ENCODE results near the gene ARHGAP42.

Gene ARHGAP42

DNA sequence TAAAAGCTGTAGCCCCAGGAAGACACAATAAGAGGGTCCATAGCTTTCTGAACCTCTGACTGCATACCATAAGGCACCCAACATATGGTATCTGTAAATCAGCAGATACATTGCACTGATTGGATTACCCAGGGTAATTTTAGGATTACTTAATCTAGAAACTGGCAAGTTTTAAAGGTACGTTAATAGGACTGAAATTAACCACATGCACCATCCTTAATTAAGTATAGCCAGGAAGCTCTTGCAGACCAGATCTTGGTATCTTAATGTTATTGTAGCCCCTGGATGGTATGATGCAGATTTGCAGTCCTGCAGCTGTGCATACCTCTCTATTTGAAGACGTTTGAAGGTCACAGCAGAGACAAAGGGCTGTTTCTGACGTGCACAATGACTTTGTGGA, 72.8 kb downstream of the ARHGAP42 start:
- DNase-seq (ENCODE audit: low read depth) = no peak

DNA sequence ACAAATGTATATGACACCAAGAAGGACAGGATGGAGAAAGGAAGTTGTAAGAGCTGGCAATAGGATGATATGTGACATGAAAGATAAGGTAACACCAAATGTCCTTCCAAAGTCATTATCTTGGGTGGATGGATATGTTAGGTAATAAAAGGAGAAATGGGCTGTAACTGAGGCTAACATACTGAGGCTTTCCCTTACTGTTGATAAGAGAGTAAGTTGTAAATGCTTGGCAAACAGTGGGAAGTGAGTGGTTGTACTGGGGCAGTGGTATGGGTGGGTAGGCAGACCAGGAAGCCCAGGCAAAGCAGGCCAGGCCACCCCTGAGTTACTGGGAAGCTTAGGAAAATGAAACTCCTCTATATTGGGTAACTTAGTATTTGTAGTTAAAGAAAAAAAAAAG, 73.7 kb downstream of the ARHGAP42 start:
- DNase-seq (ENCODE audit: low read depth) = no peak

DNA sequence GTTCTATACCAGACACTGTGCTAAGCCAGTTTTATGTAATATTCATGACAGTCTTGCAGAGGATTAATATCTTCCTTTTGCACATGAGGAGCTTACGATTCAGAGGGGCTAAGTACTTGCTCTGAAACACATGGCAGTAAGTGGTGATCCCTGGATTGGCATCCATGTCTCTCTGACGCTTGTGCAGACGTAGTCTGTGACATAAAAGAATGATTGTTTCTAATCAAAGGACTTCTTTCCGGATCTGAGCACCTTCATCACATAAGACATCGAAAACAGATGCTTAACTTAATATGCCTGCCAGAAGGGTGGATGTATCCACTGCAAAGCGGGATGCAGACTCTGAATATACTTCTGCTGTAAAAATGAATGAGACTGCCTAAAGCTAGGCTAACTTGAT, 74.8 kb downstream of the ARHGAP42 start:
- no peak for DNase-seq (ENCODE audit: low read depth)

DNA sequence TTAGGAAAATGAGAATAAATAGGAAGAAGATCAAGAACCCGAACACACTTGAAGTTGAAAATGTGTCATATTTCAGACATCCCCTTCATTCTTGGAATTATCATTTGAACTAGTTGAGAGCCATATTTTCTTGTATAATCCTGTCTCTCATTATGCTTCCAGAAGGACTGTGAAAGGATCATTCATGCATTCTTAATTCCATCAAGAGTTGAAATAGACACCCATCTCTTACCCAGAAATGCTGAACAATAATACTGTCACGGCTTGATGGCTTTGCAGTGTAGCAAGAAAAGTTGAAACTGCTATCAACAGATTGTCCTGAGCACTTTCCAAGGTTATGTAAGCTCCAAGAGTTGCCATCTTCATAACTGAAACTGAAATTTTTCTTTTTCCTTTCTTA, 79.7 kb downstream of the ARHGAP42 start:
- DNase-seq (ENCODE audit: low read depth) = no peak

DNA sequence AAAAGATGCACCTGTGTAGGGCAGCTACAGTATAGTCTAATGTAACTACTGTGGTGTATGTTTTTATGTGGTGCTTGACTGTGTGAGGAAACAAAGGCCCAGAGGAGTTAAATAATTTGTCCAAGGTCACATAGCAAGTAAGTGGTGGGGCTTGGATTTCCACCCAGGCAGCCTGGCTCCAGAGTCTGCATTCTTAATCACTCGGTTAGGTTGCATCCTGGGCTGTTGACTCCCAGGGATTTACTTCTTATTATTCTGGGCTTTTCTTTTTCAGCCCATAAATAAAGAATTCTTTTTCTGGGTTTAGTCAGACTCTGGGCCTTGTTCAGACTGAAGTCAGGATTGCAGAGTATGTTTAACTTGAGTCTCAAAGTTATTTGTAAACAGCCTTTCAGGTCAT, 82.1 kb downstream of the ARHGAP42 start:
- DNase-seq (ENCODE audit: low read depth) = no peak

DNA sequence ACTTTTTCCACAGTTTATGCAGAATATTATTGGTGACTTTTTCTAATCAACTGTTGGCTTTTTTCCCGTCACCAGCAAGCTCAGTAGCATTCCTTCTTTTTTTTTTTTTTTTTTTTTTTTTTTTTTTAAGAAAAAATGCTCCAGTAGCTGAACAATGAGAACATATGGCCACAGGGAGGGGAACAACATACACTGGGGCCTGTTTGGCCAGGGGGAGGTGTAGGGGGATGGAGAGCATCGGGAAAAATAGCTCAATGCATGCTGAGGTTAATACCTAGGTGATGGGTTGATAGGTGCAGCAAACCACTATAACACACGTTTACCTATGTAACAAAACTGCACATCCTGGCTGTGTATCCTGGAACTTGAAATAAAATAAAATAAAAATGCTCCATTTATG, 82.5 kb downstream of the ARHGAP42 start:
- no peak for DNase-seq (ENCODE audit: low read depth)

DNA sequence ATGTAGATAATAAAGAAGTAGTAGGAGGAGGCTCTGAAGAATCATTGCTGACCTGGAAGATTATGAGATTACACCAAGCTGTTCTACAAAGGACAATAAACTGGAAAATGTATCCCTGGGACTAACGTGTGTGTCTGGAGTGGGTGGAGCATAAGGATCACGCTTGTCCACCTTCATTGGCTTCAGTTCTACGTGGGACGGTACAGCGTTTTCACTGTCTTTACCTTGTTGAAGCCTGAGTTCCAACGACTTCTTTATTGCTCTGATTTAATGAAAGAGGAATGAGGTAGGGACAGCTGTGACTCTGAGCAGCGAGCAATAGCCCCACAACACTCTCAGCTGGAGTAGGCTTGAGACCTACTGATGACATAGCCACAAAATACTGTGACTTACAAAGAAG, 87.0 kb downstream of the ARHGAP42 start:
- DNase-seq (ENCODE audit: low read depth) = no peak

DNA sequence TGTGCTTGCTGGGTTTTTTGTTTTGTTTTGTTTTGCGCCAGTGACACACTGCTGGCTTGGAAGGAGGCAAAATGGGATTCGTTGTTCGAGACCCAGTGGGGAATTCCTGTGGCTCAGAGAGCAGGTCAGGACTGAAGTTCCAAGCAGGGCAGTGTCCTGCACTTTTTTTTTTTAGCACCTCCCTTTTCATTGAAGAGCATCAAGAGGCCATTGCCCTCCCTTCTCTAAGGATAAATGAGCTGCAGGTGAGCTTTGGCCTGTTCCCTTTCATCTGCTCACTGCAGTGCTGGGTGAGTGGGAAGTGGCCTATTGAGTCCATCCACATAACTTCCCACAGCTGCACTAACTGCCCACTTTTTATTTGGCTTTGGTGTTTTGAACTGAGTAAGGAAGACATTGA, 87.8 kb downstream of the ARHGAP42 start:
- DNase-seq (ENCODE audit: low read depth) = no peak

DNA sequence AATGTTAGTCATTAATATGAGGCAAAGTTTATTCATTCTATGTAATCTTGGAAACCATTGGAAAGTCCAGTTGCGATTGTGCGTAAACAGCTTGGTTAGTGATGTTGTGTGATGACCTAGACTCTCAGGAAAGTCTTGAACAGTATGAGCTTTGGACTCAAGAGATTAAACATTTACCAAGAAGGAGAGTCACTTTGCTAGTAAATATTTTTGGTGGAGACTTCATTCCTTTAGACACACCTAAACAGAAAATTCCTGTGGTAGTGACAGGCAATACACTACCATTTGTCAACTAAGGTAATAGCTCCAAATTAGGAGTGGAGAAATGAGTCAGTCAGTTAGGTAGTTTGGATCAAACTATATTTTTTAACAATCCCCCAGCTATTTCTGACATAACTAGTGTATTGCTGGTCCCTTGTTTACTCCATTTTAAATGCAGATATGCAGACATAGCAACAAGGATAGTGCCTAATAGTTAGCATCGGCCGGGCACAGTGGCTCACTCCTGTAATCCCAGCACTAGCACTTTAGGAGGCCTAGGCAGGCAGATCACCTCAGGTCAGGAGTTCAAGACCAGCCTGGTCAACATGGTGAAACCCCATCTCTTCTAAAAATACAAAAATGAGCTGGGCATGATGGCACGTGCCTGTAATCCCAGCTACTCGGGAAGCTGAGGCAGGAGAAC, 89.3 kb downstream of the ARHGAP42 start:
- no peak for DNase-seq (ENCODE audit: low read depth)

DNA sequence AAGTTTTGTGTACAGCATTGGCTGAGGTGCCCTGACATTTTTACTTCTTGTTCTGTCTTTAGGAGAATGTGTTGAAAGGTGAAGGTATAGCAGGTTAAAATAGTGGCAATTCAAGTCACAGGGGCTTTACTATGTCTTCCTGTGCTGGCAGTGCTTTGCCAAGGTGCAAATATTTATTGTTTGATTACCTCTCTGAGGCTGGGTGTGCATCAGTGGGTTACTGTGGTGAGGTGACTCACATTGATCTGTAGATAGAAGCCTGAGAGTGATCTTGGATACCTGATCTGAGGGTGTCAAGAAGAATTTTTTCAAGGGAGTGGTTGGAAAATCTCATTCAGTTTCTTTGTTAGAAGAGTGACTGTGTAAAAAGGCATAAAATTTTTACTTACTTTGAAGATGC, 90.0 kb downstream of the ARHGAP42 start:
- DNase-seq (ENCODE audit: low read depth) = no peak

DNA sequence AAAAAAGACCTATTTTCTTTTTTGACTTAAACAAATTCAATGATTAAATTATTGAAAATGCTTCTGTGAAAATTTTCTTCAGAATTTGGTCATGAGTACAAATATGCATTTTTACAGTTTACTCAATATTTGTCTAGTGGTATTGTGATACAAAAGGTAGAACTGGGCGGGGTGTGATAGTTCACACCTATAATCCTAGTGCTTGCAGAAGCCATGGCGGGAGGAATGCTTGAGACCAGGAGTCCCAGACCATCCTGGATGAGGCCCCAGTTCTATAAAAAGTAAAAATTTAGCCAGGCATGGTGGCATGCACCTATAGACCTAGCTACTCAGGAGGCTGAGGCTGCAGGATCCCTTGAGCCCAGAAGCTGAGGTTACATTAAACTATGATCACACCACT, 90.6 kb downstream of the ARHGAP42 start:
- DNase-seq (ENCODE audit: low read depth) = no peak

DNA sequence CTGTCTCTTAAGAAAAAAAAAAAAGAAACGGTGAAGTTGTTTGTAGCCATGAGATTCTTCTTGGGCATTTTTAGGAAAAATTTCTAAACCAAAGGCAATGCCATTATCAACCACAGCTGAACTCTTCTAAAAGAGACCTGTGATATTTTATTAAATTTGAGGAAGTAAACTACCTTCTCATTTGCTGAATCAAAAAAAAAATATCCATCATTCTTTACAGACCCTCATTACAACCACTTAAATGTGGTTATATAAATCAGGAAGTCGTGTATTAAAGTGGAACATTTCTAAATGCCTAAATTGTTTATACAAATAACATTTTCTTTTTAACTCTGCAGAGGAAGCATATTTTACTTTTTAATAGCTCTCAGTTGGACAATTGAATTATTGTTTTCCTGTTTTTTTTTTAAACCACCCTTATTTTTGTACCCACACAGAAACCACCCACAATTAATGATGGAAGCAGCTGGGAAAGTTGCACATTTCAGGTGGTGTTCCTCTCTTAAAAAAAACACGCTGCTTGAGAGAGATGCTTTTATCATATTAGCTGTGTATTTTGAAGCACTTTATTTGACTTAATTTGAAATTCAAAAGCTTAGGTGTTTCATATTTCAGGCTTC, 91.2 kb downstream of the ARHGAP42 start:
- no peak for DNase-seq (ENCODE audit: low read depth)

DNA sequence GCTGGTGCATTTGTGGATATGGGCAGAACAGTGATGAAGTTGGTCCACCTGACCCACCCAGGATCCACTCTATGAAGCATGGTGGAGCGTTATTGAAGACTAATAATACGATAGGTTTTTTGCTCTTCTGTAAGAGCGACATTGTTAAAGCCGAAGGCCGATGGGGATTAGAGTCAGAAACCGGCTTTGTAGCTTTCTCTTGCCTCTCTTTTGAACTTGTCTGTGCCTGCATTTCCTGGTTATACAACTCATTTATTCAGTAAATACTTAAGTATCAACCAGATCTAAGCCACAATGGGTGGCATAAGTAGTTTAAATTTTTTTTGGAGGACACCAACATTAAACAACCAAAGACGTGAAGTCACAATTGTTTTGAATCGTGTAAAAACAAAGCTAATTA, 93.4 kb downstream of the ARHGAP42 start:
- no peak for DNase-seq (ENCODE audit: low read depth)

DNA sequence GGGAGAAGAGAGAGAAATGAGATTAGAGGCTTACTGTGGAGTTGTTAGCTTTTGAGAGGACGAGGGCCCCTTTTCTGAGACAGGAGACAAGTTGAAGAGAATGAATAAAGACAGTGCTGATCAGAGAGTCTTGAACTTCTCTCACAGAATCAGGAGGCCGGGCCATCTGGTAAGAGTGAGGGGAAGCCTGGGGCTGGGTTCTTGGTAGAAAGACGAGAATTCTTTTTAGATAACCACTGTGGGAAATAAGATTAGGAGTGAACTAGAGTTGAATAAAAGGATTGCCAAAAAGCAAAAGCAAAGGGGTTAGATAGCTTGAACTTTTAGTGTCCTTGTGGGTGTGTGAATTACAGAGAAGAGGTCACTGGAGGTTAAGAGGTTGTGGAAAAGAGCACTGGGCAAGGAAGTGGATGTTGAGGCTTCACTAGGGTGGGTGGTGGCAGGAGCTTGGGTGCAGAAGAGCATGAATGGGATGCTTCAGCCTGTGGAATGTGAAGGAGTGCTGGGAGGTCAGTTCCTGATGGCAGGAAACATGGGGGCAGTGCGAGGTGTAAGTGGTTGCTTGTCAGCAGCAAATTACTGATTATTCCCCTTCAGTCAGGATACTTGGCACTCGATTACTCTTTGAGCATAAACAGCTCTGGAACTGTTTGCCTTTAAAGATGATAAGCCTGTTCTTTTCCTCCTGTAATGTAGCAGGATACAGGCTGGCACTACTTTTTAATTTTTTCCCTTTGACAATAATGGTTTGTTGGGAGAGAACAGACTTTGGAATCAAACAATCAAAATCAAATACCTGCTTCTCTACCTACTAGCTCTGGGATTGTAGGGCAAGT, 98.3 kb downstream of the ARHGAP42 start:
- no peak for DNase-seq (ENCODE audit: low read depth)

DNA sequence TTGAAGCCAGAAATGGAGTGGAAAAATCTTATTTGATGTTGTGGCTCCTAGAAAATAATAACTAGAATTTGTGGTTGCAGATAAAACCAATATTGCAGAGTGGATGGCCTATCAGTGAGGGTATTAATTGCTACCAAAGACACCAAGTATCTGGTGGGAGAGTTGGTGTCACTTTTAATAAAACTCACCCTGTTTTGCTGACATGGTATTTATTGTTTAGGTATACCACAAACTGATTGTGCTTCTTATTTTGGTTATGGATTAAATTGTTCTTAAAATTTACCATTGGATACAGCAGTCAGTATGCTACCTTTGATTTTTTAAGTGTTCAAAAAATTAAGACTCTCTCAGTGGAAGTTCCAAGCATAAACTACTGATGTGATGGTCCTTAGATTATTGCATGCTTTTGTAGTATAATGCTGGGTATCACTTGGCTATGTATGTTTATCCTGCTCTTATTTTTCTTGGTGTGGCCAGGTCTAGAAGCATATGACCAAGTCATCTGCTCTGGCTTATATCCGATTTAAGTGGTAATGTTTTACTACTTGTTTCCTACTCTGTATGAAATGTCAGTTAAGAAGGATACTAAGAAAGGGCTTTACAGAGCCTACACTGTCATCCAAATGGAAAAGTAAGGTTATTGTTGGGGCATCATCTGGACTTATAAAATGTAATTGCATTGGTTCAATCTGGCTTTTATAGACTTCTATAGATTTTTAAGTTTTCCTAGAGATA, 101.6 kb downstream of the ARHGAP42 start:
- DNase-seq (ENCODE audit: low read depth) = no peak

DNA sequence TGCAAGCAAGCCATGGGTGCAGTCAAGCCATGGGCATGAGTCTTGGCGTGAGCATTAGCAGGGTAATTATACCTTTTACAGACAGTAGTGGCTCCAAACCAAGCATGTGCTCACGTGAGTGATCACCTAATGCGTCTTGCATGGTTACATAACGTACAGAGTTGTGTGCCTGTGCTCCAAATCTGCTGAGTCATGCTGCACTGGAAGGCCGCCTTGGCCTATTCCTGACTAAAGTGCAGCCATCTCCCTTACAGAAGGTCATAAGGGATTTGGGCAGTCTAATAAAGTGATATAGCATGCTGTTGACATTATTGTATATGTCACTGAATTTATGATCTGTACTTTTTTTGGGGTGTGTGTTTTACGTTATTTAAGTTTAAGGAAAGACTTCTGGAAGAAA, 102.4 kb downstream of the ARHGAP42 start:
- DNase-seq (ENCODE audit: low read depth) = no peak

DNA sequence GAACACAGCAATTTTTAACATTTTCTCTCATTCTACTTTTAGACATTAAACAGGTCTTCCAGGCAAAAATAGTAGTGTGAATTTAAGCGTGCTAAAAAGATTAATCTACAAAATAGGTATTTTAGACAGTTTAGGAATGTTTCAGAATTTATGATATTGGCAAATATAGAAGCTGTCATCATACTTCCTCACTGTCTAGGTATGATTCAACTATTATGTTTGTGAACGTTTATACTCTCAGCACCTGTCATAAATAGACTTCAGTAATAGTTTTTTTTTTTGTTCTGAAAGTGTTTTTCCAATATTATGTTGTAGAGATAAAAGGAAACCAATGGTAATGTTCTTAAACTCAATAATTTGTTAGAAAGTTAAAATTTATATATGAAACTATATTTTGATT, 103.0 kb downstream of the ARHGAP42 start:
- no peak for DNase-seq (ENCODE audit: low read depth)

DNA sequence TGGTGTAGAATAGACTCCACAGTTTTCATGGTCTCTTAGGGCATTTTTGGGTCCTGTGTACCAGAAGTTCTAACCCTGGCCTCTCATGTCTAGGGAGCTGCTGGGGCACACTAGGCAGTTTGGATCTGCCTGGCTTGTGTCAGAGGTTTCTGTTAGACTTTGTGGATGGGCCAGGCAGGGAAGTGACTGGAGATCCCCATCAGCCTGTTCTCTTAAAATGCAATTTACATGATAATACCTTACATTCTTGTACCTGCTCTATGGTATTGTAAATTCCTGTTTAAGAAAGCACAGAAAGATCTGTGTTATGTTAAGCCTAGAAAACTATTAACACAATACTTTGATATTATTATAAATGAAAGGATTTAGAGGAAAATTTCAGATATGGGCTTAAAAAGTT, 104.0 kb downstream of the ARHGAP42 start:
- no peak for DNase-seq (ENCODE audit: low read depth)

DNA sequence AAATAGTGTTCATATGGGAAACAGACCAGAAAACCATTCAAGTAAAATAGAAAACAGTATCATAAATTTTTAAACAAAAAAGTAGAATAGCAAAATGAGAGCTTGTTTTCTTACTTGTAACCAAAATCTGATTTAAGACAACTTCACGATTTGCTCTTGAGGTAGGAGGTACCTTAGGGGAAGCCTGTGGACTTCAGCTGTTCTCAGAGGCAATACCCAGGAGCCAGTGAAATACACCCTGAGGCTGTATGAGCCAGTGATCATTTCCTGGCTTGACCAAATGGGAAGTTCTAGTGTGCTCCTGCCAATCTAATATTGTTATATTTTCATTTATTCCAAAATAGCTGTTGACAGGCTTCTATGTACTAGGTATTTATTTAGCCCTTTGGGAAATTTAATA, 104.8 kb downstream of the ARHGAP42 start:
- no peak for DNase-seq (ENCODE audit: low read depth)

DNA sequence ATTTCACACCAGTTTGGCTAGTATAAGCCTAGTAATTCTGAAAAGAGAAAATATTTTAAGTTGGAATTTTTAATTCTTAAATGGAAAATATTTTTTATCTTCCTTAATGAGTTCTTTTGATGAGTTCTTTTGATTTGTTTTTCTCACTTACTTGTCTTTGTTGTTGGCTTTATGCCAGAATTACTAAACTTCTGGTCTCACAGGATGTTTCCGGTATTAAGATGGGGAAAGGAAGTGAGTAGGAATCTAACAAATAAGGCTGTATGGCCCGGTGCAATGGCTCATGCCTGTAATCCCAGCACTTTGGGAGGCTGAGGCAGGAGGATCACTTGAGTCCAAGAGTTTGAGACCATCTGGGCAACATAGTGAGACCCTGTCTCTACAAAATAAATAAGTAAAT, 106.4 kb downstream of the ARHGAP42 start:
- no peak for DNase-seq (ENCODE audit: low read depth)

DNA sequence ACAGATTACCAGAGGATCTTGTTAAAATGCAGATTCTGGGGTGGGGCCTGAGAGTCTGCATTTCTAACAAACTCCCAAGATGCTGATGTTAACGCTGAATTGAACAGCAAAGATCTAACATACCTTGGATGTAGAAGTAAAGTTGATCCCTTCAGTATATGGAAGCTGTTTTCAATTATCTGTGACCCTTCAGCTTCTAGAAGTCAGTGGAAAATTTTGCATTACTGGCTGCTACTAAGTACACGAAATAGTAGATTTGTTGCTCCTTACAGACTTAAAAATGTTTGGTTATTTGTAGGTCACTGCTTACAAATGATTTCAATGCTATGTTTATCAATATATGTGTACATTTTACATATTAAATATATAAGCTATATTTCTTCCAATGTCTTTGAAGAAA, 107.4 kb downstream of the ARHGAP42 start:
- DNase-seq (ENCODE audit: low read depth) = no peak

DNA sequence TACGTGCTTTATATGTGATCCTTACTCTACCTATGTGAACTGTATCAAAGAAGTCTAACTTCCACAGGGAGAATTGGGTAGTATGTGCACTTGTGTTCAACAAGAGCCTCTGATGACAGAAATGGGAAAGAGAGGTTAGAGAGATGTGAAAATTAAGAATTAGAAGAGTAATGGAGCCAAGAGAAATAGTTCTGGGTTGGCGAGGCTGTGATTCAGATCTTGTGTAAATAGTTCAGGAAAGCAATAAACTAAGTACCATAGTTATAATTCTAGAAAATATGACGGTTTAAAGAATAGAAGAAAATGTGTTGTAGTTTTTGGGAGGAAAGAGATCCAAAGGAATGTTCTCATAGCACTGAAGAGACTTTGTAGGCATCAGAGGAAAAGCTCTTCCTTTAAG, 112.4 kb downstream of the ARHGAP42 start:
- no peak for DNase-seq (ENCODE audit: low read depth)

DNA sequence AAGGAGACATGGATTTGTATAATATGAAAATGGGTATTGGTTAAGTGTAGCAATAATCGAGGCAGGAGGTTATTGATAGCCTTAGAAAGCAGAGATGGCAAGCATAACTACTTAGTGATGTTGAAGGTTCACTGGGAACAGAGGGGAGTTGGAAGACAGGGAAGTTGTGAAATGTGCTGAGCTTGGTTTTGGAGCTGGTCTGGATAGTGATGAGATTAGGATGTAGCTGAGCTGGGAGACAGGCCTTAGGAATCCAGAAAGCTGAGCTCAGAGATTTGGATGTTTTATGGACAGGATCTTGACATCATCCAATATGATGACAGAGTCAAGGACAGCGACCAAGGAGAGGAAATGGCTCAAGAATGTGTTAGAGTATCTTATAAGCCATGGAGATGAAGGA, 113.1 kb downstream of the ARHGAP42 start:
- DNase-seq (ENCODE audit: low read depth) = no peak
